ENCODE measurements around the gene SPC24. TPM values are rescaled to one million over a fixed set of nuclear protein-coding genes. Genes with fewer than 3 reads are reported as not detected.
"Not testable (repeated sequence)": the region's sequence is repeated elsewhere in the genome, so short reads cannot be mapped to it uniquely, and the experiment has no call there.

Gene SPC24
- total RNA-seq, 1 donor from 2014 or later = 6.7 TPM

DNA sequence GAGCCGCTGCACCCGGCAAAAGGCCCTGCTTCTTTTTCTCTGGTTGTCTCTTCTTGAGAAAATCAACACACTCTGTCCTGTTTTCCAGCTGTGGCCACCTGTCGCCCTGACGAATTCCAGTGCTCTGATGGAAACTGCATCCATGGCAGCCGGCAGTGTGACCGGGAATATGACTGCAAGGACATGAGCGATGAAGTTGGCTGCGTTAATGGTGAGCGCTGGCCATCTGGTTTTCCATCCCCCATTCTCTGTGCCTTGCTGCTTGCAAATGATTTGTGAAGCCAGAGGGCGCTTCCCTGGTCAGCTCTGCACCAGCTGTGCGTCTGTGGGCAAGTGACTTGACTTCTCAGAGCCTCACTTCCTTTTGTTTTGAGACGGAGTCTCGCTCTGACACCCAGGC, 49.1 kb downstream of the SPC24 start:
- ATAC-seq (ENCODE audit: poor library complexity) (peak; percentile 62), DNase-seq (peak; percentile 64)
- intact Hi-C loops (cut with DNase I) = no loop called here

DNA sequence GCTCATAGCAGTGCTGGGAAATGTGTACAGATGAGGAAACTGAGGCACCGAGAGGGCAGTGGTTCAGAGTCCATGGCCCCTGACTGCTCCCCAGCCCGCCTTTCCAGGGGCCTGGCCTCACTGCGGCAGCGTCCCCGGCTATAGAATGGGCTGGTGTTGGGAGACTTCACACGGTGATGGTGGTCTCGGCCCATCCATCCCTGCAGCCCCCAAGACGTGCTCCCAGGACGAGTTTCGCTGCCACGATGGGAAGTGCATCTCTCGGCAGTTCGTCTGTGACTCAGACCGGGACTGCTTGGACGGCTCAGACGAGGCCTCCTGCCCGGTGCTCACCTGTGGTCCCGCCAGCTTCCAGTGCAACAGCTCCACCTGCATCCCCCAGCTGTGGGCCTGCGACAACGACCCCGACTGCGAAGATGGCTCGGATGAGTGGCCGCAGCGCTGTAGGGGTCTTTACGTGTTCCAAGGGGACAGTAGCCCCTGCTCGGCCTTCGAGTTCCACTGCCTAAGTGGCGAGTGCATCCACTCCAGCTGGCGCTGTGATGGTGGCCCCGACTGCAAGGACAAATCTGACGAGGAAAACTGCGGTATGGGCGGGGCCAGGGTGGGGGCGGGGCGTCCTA, 50.5 kb downstream of the SPC24 start:
- intact Hi-C loops (cut with DNase I) = no loop called here
- ATAC-seq (ENCODE audit: poor library complexity) (no peak), DNase-seq (no peak)

DNA sequence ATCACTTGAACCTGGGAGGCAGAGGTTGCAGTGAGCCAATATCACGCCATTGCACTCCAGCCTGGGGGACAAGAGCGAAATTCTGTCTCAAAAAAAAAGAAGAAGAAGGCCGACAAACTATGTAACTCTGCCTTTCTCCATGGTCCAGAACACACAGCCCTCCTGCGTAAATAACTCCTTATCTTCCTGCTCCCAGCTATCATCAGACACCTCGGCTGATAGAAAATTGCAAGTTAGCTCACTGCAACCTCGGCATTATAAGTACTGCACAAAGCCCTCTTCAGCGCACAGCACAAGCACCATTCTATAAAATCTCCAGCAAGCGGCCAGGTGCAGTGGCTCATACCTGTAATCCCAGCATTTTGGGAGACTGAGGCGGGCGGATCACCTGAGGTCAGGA, 51.9 kb downstream of the SPC24 start:
- ATAC-seq (ENCODE audit: poor library complexity); intact Hi-C loops (cut with DNase I); DNase-seq: not testable (repeated sequence)

DNA sequence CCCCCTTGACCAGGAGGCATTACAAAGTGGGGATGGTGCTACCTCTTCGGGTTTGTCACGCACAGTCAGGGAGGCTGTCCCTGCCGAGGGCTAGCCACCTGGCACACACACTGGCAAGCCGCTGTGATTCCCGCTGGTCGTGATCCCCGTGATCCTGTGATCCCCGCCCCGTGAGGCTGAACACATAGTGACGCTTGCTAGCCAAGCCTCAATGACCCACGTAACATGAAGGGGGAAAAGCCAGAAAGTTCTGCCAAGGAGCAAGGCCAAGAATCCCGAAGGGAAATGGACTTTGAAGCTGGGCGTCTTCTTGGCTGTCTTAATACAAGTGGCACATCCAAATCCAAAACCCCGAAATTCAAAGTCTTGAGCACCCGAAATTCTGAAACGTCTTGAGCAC, 52.6 kb downstream of the SPC24 start:
- no peak for ATAC-seq (ENCODE audit: poor library complexity)
- no peak for DNase-seq

DNA sequence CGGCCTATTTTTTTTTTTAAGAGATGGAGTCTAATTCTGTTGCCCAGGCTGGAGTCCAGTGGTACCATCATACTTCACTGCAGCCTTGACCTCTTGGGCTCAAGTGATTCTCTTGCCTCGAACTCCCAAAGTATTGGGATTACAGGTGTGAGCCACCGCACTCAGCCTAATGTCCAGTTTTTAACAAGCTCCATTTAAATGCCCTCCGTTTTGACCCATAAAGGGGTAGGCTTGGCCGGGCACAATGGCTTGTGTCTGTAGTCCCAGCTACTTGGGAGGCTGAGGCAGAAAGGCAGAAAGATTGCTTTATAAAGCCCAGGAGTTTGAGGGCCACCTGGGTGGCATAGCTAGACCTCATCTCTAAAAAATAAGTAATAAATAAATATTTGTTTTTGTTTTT, 54.5 kb downstream of the SPC24 start:
- no peak for DNase-seq
- no peak for ATAC-seq (ENCODE audit: poor library complexity)
- intact Hi-C loops (cut with DNase I) = no loop called here

More for the DNA sequence above, 52.6 kb downstream of the SPC24 start:
- intact Hi-C loops (cut with DNase I) = no loop called here

DNA sequence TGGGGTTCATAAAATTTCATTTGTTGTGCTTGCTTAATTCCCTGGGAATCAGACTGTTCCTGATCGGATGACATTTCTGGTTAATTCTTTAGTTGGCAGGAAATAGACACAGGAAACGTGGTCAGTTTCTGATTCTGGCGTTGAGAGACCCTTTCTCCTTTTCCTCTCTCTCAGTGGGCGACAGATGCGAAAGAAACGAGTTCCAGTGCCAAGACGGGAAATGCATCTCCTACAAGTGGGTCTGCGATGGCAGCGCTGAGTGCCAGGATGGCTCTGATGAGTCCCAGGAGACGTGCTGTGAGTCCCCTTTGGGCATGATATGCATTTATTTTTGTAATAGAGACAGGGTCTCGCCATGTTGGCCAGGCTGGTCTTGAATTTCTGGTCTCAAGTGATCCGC, 55.5 kb downstream of the SPC24 start:
- DNase-seq = no peak
- no peak for ATAC-seq (ENCODE audit: poor library complexity)
- intact Hi-C loops (cut with DNase I) = no loop called here

DNA sequence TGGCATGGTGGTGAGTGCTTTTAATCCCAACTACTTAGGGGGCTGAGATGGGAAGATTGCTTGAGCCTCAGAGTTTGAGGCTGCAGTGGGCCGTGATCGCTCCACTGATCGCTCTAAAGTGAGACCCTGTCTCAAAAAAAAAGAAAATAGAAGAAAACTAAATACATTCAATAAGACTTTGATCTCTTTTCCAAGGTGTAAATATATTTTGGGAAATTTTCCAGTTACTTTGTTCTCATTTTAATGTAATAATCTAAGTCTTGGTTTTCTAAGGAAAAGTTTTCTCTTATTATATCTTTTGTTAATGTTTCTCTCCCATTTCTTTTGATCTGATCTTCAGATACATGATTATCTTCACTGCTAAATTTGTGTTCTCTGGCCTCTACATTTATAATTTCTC, 56.7 kb downstream of the SPC24 start:
- intact Hi-C loops (cut with DNase I) = no loop called here
- DNase-seq (no peak), ATAC-seq (ENCODE audit: poor library complexity) (no peak)

DNA sequence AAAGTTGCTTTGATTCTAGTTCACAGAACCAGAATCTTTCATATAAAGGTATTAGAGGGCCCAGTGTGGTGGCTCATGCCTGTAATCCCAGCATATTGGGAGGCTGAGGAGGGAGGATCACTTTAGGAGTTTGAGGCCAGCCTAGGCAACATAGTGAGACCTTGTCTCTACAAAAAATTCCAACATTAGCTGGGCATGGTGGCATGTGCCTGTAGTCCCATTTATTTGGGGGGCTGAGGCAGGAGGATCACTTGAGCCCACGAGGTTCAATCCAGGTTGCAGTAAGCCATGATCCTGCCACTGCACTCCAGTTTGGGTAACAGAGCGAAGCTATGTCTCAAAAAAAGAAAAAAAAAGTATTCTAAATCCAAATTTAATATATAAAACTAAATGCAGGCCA, 57.3 kb downstream of the SPC24 start:
- DNase-seq (no peak), ATAC-seq (ENCODE audit: poor library complexity) (no peak)
- intact Hi-C loops (cut with DNase I) = no loop called here

DNA sequence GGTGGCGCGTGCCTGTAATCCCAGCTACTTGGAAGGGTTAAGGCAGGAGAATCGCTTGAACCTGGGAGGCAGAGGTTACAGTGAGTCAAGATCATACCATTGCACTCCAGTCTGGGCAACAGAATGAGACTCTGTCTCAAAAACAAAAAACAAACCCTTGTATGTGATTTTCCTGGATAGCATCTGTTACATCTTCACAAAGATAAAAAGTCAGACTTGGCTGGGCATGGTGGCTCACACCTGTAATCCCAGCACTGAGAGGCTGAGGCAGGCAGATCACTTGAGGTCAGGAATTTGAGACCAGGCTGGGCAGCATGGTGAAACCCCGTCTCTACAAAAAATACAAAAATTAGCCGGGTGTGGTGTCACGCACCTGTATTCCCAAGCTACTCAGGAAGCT, 58.2 kb downstream of the SPC24 start:
- DNase-seq; intact Hi-C loops (cut with DNase I); ATAC-seq (ENCODE audit: poor library complexity): not testable (repeated sequence)

DNA sequence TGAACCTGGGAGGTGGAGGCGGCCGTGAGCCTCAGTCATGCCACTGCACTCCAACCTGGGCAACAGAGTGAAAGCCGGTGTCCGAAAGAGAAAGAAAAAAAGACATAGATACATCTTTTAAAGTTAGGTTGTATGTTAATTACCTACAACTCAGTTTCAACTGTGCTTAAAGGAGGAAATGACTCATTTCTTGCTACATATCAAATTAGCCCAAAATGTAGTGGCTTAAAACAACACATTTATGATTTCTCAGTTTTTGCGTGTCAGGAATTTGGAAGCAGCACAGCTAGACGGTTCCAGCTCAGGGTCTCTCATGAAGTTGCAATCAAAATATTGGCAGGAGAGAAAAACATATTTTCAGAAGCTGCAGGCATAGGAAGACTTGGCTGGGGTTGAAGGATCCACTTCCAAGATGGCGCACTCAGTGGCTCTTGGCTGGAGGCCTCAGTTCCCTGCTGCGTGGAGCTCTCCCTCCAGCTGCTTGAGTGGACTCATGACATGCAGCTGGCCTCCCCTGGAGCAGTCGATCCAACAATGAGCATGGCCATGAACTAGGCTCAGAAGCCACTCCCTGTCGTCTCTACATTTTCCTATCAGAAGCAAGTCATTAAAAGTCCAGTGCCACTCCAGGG, 59.3 kb downstream of the SPC24 start:
- ATAC-seq (ENCODE audit: poor library complexity) (peak; percentile 79), DNase-seq (peak; percentile 81)
- intact Hi-C loops (cut with DNase I) = no loop called here

Small RNAs within 50 kb of the gene (microRNA-seq; reads per million reads assigned to microRNA genes)
- not detected for gene MIR6886

Other genes with a start within 250 kb of the SPC24 start
- 13.7 TPM for gene YIPF2, start 227.1 kb downstream of the SPC24 start, total RNA-seq
- gene TIMM29, start 227.0 kb downstream of the SPC24 start, total RNA-seq = 11.8 TPM
- gene SMARCA4, start 194.8 kb downstream of the SPC24 start, total RNA-seq = 34.7 TPM
- 9.8 TPM for gene LDLR, start 66.3 kb downstream of the SPC24 start, total RNA-seq
- gene KANK2, start 41.8 kb upstream of the SPC24 start, total RNA-seq = 383 TPM
- gene ANGPTL8, start 83.8 kb upstream of the SPC24 start, total RNA-seq = 0.40 TPM
- 32.0 TPM for gene DOCK6, start 106.7 kb upstream of the SPC24 start, total RNA-seq
- not detected for gene TSPAN16, start 140.4 kb upstream of the SPC24 start, total RNA-seq
- 7.9 TPM for gene RAB3D, start 183.9 kb upstream of the SPC24 start, total RNA-seq
- gene TMEM205, start 190.5 kb upstream of the SPC24 start, total RNA-seq = 105 TPM
- gene CCDC159, start 190.7 kb upstream of the SPC24 start, total RNA-seq = 18.8 TPM
- 13.7 TPM for gene PLPPR2, start 199.7 kb upstream of the SPC24 start, total RNA-seq
- gene SWSAP1, start 218.9 kb upstream of the SPC24 start, total RNA-seq = 1.2 TPM
- gene EPOR, start 228.5 kb upstream of the SPC24 start, total RNA-seq = 9.2 TPM